ENCODE results near the gene MAB21L4. TPM values are rescaled to one million over a fixed set of nuclear protein-coding genes. Genes with fewer than 3 reads are reported as not detected.

The MAB21L4 gene
- total RNA-seq, 1 experiment from 2014 or later = not detected

DNA sequence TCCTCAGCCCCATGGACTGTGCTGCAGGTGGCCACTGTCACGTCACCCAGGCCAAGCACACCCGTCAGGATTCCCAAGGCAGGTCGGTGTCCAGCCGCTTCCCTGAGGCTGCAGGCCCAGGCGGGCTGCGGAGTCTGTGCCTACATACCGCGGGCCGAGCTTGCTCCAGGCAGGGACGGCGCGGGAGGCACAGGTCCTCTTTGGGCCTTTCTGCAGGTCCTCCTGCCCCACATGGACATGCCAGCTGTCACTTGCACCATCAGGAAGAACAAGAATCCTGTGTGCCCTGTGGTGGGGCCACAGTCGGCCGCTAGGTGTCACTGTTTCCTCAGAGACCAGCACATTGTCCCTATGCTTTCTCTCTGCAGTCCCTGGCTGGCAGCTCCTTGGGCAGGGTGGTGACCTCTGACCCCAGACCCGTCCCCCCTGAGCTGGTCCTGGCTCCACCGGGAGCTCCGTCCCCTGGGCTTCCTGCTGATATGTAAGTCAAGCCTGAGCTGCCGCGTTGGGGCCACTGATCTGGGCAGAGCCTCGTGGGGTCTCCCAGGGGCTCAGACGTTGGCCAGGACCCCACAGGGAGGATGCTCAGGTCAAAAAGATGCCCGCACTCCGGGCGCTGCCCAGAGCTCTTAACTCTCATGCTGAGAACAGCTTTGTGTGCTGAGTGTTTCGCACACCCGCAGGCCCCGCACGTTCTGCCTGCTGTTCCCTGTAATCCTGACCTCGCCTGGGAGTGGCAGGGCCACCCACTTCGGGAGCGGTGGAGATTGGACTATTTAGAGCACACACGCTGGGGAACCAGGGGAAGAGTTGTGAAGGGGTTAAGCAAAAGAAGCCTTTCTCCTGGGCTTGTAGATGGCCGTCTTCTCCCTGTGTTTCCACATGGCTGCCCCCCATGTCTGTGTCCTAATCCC lies 44.6 kb downstream of the MAB21L4 start:
- intact Hi-C loops (cut with micrococcal nuclease) = loop anchor here (2.0 to 10.0 kb wide), 3 partner anchors 139 to 1026 kb away; no protein-coding TSS in a partner anchor
- ChIA-PET RAD21 (ENCODE audit: low non-redundant PET in 1 of 2, low total read pairs in 2 of 2, uncharacterized antibody in 2 of 2, unreplicated experiment in 2 of 2) (interaction anchor here in 1 of 2 experiments (1.0 kb wide), 1 partner anchor 11 kb away, joined by 3 read pairs; no protein-coding TSS in a partner anchor), POLR2A (no interaction called here), CTCF (interaction anchor here (0.6 to 1.4 kb wide), 7 partner anchors 9 to 1024 kb away, joined by 3 to 8 read pairs (median 3); no protein-coding TSS in a partner anchor)
- Histone ChIP-seq H3K27me3 (ENCODE audit: insufficient read depth, low read length) (no peaks in the 10 kb centered on the region), H4K20me1 (ENCODE audit: insufficient read depth) (no peaks in the 10 kb centered on the region), H3K79me2 (ENCODE audit: insufficient read depth, low read length) (no peaks in the 10 kb centered on the region), H3K36me3 (ENCODE audit: control insufficient read depth in 1 of 2, insufficient read depth in 2 of 2, low read length in 2 of 2) (no peaks in the 10 kb centered on the region), H3K9ac (ENCODE audit: low read length) (no peak overlapping the region), H3K4me1 (ENCODE audit: control insufficient read depth in 1 of 2, insufficient read depth in 2 of 2, low read length in 2 of 2) (no peaks in the 10 kb centered on the region), H3K4me2 (ENCODE audit: low read length) (no peak overlapping the region), H3K9me3 (ENCODE audit: control insufficient read depth in 1 of 2, insufficient read depth in 1 of 2, low read depth in 1 of 2, low read length in 2 of 2) (no peaks in the 10 kb centered on the region; a peak in 2 of 4 replicates), H3K27ac (ENCODE audit: low read depth, low read length) (no peak overlapping the region), H2AFZ (ENCODE audit: low read depth, low read length, poor library complexity, severe bottlenecking) (no peak overlapping the region), H3K9me2 (ENCODE audit: insufficient read depth) (no peaks in the 10 kb centered on the region), H3K4me3 (replicated peaks in 1 of 2; ENCODE audit: low read depth in 1 of 2, low read length in 2 of 2) (no peak overlapping the region)
- TF ChIP-seq SIN3A (IDR thresholded peaks at IDR 0.05; ENCODE audit: low read depth) (no peak), RAD21 (IDR thresholded peaks at IDR 0.05; ENCODE audit: low read depth) (peak; percentile 97)
- TF ChIP-seq, protein P1, sequence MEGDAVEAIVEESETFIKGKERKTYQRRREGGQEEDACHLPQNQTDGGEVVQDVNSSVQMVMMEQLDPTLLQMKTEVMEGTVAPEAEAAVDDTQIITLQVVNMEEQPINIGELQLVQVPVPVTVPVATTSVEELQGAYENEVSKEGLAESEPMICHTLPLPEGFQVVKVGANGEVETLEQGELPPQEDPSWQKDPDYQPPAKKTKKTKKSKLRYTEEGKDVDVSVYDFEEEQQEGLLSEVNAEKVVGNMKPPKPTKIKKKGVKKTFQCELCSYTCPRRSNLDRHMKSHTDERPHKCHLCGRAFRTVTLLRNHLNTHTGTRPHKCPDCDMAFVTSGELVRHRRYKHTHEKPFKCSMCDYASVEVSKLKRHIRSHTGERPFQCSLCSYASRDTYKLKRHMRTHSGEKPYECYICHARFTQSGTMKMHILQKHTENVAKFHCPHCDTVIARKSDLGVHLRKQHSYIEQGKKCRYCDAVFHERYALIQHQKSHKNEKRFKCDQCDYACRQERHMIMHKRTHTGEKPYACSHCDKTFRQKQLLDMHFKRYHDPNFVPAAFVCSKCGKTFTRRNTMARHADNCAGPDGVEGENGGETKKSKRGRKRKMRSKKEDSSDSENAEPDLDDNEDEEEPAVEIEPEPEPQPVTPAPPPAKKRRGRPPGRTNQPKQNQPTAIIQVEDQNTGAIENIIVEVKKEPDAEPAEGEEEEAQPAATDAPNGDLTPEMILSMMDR (IDR thresholded peaks at IDR 0.05 in 2 of 3, conservative IDR thresholded peaks at IDR 0.05 in 1 of 3; ENCODE audit: borderline replicate concordance in 1 of 3, insufficient read depth in 1 of 3, low read depth in 2 of 3, low read length in 2 of 3) = peak; percentile 84 to 94 (median 92); a peak in 5 of 6 replicates
- ATAC-seq (peak; percentile 98), DNase-seq (ENCODE audit: low read depth, low spot score) (peak; percentile 58)
- no TSS peak for BruUV-seq (replicated peaks)

- RAD21 ChIA-PET (ENCODE audit: low non-redundant PET in 1 of 2, low total read pairs in 2 of 2, uncharacterized antibody in 2 of 2, unreplicated experiment in 2 of 2) = interaction anchor here in 1 of 2 experiments (1.0 kb wide), 1 partner anchor 10 kb away, joined by 3 read pairs; no protein-coding TSS in a partner anchor
- intact Hi-C loops (cut with micrococcal nuclease) = loop anchor here (2.0 to 10.0 kb wide), 3 partner anchors 140 to 1027 kb away; no protein-coding TSS in a partner anchor
Observed at GRCh38 chr2:240850756-240851077, 45.2 kb downstream of the MAB21L4 start.

More at GRCh38 chr2:240850756-240851077, 45.2 kb downstream of the MAB21L4 start:
- Histone ChIP-seq H2AFZ (ENCODE audit: low read depth, low read length, poor library complexity, severe bottlenecking) (no peak overlapping the region), H3K9me2 (ENCODE audit: insufficient read depth) (no peaks in the 10 kb centered on the region), H3K27me3 (ENCODE audit: insufficient read depth, low read length) (no peaks in the 10 kb centered on the region), H3K9me3 (ENCODE audit: control insufficient read depth in 1 of 2, insufficient read depth in 1 of 2, low read depth in 1 of 2, low read length in 2 of 2) (no peaks in the 10 kb centered on the region; a peak in 2 of 4 replicates), H3K9ac (ENCODE audit: low read length) (no peak overlapping the region), H3K36me3 (ENCODE audit: control insufficient read depth in 1 of 2, insufficient read depth in 2 of 2, low read length in 2 of 2) (no peaks in the 10 kb centered on the region), H3K27ac (ENCODE audit: low read depth, low read length) (no peak overlapping the region), H3K4me1 (ENCODE audit: control insufficient read depth in 1 of 2, insufficient read depth in 2 of 2, low read length in 2 of 2) (no peaks in the 10 kb centered on the region), H3K79me2 (ENCODE audit: insufficient read depth, low read length) (no peaks in the 10 kb centered on the region), H3K4me2 (ENCODE audit: low read length) (no peak overlapping the region), H4K20me1 (ENCODE audit: insufficient read depth) (no peaks in the 10 kb centered on the region), H3K4me3 (replicated peaks in 1 of 2; ENCODE audit: low read depth in 1 of 2, low read length in 2 of 2) (no peak overlapping the region)
- no peak for TF ChIP-seq POLR2A (IDR thresholded peaks at IDR 0.05; ENCODE audit: borderline replicate concordance, extremely low read depth, insufficient read depth, insufficient read length)
- TF ChIP-seq POLR2AphosphoS5 (IDR thresholded peaks at IDR 0.05; ENCODE audit: low read depth, low read length) = no peak
- no peak for TF ChIP-seq TCF7L2 (IDR thresholded peaks at IDR 0.05; ENCODE audit: borderline replicate concordance, extremely low read depth, insufficient read depth, insufficient read length)
- no peak for TF ChIP-seq MAX (IDR thresholded peaks at IDR 0.05)
- TF ChIP-seq CEBPB (IDR thresholded peaks at IDR 0.05; ENCODE audit: low read depth) = no peak
- TF ChIP-seq, protein P1 (IDR thresholded peaks at IDR 0.05 in 2 of 3, conservative IDR thresholded peaks at IDR 0.05 in 1 of 3; ENCODE audit: borderline replicate concordance in 1 of 3, insufficient read depth in 1 of 3, low read depth in 2 of 3, low read length in 2 of 3) = no peak
- no peak for TF ChIP-seq JUND (IDR thresholded peaks at IDR 0.05)
- no peak for TF ChIP-seq EGR1 (IDR thresholded peaks at IDR 0.05; ENCODE audit: low read depth)
- no TSS peak for BruUV-seq (replicated peaks)
- ATAC-seq (no peak), DNase-seq (ENCODE audit: low read depth, low spot score) (no peak)
- CTCF ChIA-PET = interaction anchor here (0.9 to 1.4 kb wide), 5 partner anchors 10 to 542 kb away, joined by 3 to 8 read pairs (median 3); no protein-coding TSS in a partner anchor
- POLR2A ChIA-PET = no interaction called here
